Spleen (tissue), 7 donors: ENCODE data around the gene BPIFB1.

Experiments
- CTCF ChIP-seq, 11 experiments: fragments of 200-600 bp in 7 of 11; fragments of 450-650 bp in 4 of 11; sonication (generic) in 4 of 11; IDR thresholded peaks in 8 of 11; conservative IDR thresholded peaks in 3 of 11; 1 replicate in 7 of 11; 2 replicates in 4 of 11; pipeline versions ENCODE4 v1.4.0 to v1.8.0; 2016 to 2021; ENCODE audit warnings: antibody characterized with exemption in 11 of 11, inconsistent platforms in 4 of 11, mild to moderate bottlenecking in 1 of 11
- POLR2A ChIP-seq, 3 donors: fragments of 450-650 bp; IDR thresholded peaks; one replicate each; pipeline ENCODE4 v1.5.1; 2017; ENCODE audit warnings: antibody characterized with exemption in 3 of 3, mild to moderate bottlenecking in 1 of 3
- POLR2AphosphoS5 ChIP-seq, 3 donors: sonication (generic); formaldehyde crosslinking; IDR thresholded peaks; one replicate each; pipeline ENCODE4 v1.5.1; 2017; ENCODE audit warnings: antibody characterized with exemption in 3 of 3
- donor health status: DM: no; HTN: no; CAD: no; lungs with moderate emphysema.
- donor health status: DM: no; HTN: no; CAD: no.
- donor health status: DM: no; HTN: no; CAD: no.

DNA sequence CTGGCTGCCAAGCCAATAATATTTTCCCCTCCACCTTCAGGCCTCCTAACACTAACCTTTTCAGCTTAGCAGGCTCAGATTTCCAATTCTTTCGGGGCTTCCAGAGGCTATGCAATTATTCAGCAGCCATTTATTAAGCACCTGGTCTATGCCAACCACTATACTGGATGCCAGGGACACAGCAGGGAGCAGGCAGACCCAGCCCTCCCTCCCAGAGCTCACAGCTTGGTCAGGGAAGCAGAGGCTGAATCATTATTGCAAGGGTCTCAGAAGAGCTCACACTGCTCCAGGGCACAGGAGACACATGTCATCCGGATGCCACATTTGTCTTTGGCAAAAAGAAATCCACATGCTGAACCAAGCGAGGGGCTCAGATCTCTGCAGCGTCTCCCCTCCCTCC lies 1.3 kb downstream of the BPIFB1 start:
- TF ChIP-seq POLR2AphosphoS5 (IDR thresholded peaks at IDR 0.05) (no peak), CTCF (IDR thresholded peaks at IDR 0.05 in 8 of 11, conservative IDR thresholded peaks at IDR 0.05 in 3 of 11) (no peak), POLR2A (IDR thresholded peaks at IDR 0.05) (no peak)
